ENCODE results near the gene USP49.

DNA sequence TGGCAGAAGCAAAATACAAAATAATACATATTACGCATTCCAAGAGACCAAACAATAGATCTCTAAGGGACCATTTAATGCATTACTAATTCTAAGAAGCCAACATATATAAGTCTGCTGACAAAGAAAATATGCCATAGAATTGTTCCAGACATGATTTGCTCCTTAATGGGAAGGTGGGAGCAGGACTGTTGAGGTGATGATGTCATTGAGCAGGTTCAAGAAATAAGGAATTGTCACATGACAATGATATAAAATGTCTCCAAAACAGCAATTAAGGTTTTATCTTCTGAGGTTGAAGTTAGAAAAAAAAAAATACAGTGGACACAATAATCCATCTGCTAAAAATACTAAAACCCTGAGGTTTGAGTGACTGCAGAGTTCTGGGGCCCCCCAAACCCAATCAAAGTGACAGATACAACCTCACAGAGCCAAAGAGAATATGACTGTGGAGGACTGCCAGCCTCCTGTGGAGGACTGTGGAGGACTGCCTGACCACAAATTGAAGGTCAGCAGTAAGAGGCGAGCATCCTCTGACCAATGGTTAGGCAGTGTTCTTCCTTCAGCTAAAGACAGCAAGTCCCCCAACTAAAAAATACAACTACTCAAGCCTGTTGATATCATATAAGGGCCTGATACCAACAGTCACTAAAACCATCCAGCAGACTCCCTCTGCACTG lies 68.7 kb downstream of the USP49 start:
- TF ChIP-seq, protein P1, sequence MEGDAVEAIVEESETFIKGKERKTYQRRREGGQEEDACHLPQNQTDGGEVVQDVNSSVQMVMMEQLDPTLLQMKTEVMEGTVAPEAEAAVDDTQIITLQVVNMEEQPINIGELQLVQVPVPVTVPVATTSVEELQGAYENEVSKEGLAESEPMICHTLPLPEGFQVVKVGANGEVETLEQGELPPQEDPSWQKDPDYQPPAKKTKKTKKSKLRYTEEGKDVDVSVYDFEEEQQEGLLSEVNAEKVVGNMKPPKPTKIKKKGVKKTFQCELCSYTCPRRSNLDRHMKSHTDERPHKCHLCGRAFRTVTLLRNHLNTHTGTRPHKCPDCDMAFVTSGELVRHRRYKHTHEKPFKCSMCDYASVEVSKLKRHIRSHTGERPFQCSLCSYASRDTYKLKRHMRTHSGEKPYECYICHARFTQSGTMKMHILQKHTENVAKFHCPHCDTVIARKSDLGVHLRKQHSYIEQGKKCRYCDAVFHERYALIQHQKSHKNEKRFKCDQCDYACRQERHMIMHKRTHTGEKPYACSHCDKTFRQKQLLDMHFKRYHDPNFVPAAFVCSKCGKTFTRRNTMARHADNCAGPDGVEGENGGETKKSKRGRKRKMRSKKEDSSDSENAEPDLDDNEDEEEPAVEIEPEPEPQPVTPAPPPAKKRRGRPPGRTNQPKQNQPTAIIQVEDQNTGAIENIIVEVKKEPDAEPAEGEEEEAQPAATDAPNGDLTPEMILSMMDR (IDR thresholded peaks at IDR 0.05): no peak
- no peak for TF ChIP-seq ZFX (IDR thresholded peaks at IDR 0.05; ENCODE audit: borderline replicate concordance)

Measured in 22Rv1 (cell line).